GM18861 (cell line): Measurements from ENCODE around the gene NIPSNAP2.
"Not testable (repeated sequence)": the region's sequence is repeated elsewhere in the genome, so short reads cannot be mapped to it uniquely, and the experiment has no call there.

ENCODE experiments used
- ATAC-seq: cut with Tn5 transposase; IDR thresholded peaks from one replicate; pipeline ENCODE4 v1.9.1; 2021; ENCODE audit not compliant: unreplicated experiment

NIPSNAP2 gene

GRCh38 chr7:55964261-55965099 is at the start of gene NIPSNAP2:
TSS of gene NIPSNAP2 (plus strand) at chr7:55964585. CDS start at chr7:55964610, 25 bp downstream.
- peak; percentile 75 for ATAC-seq

- ATAC-seq: no peak
These were observed 46.6 kb upstream of the NIPSNAP2 start for GRCh38 chr7:55917771-55918170.

- no peak for ATAC-seq
These were observed 36.2 kb upstream of the NIPSNAP2 start for GRCh38 chr7:55928006-55928767.

DNA sequence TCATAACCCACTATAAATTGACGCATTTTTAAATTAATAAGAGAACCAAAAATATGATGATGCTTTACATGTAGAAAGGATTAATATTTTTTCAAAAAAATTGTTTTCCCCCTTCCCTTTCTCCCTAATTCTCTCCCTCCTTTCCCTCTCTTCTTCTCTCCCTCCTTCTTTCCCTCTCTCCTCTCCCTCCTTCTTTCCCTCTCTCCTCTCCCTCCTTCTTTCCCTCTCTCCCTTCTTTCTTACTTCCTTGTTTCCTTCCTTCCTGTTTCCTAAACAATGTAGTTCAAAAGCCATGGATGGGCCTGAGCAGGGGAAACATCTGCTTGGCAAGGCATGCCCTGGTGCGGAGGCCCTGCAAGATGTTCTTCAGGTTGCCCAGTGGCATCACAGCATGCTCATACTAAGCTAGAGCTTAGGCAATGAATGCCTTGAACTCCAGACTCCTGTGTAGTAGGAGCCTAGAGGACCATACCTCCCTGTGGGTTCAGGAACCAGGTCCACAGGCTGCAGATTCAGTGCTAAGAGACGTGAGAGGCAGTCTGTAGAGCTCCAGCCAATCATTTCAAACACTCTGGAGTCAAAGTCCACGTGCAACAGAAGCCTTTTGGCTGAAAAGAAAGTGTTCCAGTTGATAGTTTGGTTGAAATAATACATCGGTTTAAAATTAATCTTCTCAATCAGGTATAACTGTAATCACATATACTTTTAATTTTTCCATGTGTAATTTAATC is 32.8 kb upstream of the NIPSNAP2 start:
- ATAC-seq: no peak

GRCh38 chr7:55939514-55940123 is 24.8 kb upstream of the NIPSNAP2 start:
- ATAC-seq: no peak

- no peak for ATAC-seq
These were observed 17.8 kb upstream of the NIPSNAP2 start for GRCh38 chr7:55946545-55946944.

- peak; percentile 100 for ATAC-seq
These were observed 12.6 kb upstream of the NIPSNAP2 start, which contains the start of gene MRPS17 for GRCh38 chr7:55951637-55952351. TSS of gene MRPS17 (plus strand) at chr7:55951877. CDS start at chr7:55953196, 1,319 bp downstream.

DNA sequence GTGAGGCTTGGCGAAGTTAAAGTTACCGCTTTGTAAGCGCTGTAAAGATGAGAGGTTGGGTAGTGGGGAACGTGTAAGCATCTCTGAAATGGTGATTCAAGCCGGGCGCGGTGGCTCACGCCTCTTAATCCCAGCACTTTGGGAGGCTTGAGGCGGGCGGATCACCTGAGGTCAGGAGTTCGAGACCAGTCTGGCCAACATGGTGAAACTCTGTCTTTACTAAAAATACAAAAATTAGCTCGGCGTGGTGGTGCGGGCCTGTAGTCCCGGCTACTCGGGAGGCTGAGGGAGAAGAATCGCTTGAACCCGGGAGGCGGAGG is 12.1 kb upstream of the NIPSNAP2 start:
- not testable (repeated sequence) for ATAC-seq

DNA sequence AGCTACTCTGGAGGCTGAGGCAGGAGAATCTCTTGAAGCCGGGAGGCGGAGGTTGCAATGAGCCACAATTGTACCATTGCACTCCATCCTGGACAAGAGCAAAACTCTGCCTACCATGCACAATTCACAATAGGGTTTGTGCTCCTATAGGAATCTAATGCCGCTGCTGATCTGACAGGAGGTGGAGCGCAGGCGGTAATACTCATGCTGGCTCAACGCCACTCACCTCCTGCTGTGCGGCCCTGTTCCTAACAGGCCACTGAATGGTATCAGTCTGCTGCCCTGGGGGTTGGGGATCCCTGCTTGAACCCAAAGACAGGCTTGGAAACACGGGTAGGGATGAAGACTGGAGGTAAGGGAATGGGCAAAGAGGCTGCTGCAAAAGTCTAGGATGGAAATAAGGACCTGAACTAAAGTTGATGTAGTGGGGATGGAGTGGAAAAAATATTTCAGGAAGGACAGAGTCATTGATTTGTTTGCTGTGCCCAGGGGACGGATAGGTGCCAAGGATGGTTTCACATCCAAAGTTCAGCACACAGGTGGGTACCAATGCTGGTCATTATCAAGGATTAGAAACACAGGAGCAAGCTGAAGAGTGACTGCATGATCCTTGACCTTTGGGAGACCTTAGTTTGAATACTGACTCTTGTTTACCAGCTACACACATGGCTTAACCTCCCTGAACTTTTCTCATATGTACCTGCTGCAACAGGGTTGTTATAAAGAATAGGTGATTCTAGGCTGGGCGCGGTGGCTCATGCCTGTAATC is 10.5 kb upstream of the NIPSNAP2 start:
- ATAC-seq: no peak

DNA sequence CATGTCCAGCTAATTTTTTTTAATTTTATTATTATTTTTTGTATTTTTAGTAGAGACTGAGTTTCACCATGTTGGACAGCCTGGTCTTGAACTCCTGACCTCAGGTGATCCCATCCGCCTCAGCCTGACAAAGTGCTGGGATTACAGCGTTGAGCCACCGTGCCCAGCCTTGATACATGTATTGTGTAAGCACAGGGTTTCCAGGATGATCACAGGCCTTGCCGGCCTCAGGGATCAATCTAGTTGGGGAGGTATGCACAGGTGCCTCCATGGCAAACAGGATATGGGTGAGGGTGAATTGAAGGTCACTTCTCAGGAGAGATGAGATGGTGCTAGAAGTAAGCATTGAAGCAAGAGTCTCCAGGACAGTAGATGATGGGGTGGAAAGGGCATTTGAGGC is 7.2 kb upstream of the NIPSNAP2 start:
- no peak for ATAC-seq

- no peak for ATAC-seq
These were observed 2.4 kb upstream of the NIPSNAP2 start for GRCh38 chr7:55962014-55962413.

DNA sequence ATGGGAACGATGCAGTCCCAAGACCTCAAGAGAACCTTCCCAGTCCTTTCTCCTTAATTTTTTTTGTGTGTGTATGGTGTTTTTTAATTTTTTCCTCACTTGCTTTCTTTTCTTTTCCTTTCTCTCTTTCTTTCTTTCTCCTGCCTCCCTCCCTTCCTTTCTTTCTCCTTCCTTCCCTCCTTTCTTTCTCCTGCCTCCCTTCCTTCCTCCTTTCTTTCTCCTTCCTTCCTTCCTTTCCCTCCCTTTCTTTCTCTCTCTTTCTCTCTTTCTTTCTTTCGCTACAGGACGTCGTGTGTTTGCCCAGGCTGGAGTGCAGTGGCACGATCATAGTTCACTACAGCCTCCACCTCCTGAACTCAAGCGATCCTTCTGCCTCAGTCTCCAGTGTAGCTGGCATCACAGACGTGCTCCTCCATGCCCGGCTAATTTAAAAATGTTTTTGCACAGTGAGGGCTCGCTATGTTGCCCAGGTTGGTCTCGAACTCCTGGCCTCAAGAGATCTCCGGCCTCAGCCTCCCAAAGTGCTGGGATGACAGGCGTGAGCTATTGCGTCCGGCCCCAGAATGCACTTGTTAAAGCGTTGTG is 709 bp upstream of the NIPSNAP2 start:
- no peak for ATAC-seq

DNA sequence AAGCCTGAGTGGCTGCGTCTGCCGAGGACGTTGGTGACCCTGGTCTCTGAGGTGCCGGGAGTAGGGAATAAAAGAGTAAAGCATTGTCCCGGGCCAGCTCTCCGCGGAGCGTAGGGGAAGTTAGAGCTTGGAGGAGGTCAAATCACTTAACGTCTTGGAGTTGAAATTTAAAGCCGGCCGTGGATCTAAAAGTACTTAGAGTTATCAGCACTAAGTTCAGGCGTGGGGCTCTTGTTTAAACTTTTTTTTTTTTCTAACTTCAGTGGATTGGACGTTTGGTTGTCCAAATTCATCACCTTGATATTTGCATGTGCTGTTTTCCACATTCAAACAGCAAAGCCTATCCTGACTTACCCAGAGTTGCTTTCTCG is 700 bp downstream of the NIPSNAP2 start:
- no peak for ATAC-seq

GRCh38 chr7:55965805-55966421 is 1.5 kb downstream of the NIPSNAP2 start:
- ATAC-seq: no peak

DNA sequence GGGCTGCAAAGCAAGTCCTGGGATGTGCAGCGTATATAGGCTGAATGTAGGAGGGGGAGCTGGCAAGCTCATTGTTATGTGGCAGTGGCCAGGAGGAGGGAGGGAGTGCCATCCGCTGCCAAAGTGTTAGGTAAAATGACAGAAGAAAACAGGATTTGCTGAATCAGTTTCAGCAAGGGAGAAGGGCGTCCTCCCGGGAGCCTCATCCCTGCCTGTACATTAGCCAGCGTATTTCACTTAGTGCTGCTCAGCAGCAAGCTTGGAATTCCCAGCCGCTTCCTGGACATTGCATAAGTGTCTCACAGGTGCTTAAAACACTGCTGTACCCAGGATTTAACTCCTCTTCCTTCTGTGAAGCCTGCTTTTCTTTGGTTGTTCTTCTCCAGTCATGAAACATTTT is 2.5 kb downstream of the NIPSNAP2 start:
- no peak for ATAC-seq

- no peak for ATAC-seq
These were observed 5.0 kb downstream of the NIPSNAP2 start for GRCh38 chr7:55969391-55969790.

- no peak for ATAC-seq
These were observed 6.2 kb downstream of the NIPSNAP2 start for GRCh38 chr7:55970561-55970960.

- no peak for ATAC-seq
These were observed 6.6 kb downstream of the NIPSNAP2 start for GRCh38 chr7:55970978-55971377.

DNA sequence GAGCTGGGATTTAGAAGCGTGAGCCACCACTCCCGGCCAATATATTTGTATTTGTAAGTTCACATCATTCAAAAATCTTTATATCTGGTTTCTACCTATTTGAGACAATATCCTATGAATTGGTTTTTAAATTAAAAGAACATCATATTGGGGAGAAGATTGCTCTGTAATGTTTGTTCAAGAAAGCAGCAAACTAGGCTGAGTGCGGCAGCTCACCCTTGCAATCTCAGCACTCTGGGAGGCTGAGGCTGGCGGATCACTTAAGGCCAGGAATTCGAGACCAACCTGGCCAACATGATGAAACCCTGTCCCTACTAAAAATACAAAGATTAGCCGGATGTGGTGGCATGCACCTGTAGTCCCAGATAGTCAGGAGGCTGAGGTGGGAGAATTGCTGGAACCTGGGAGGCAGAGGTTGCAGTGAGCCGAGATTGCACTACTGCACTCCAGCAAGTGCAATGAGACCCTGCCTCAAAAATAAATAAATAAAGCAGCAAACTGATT is 9.4 kb downstream of the NIPSNAP2 start:
- ATAC-seq: no peak
